Activated CD4-positive, alpha-beta T cell treated with anti-CD3 and anti-CD28 coated beads, Interleukin-2, amount 50 U/mL, for 16 hours (primary cell): Measurements from ENCODE around the gene SATB1.
"Not testable (repeated sequence)": the region's sequence is repeated elsewhere in the genome, so short reads cannot be mapped to it uniquely, and the experiment has no call there.

Experiments used
- DNase-seq: peaks from one replicate; pipeline ENCODE4 v3.0.0-alpha.2; 2020

SATB1 gene

DNA sequence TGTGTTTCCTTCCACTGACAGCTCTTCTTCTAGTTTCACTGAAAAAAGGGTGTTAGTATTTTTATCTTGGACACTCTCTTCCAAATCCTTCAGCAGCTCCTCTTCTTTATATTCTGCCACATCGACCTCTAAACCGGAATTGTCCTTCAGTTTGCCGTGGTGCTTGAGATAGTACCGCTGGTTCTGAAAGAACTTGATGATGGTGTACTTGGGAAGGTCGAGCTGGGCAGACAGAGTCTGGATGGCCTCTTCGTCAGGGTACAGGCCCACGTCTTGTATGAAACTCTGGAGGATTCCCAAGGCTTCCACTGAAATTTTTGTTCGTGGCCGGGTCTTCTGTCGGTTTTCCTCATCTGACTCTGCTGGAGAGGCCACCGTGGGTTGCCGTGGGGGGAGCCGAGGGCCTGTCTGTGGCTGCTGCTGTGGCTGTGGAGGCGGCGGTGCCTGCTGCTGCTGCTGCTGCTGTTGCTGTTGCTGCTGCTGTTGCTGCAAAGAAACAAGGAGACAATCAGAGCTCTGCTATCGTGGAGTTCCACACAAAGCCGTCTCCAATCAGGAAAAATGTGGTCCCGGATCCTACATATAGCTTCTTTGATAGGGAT, 75.8 kb downstream of the SATB1 start:
- no peak for DNase-seq

GRCh38 chr3:18346097-18346496, 79.0 kb downstream of the SATB1 start:
- DNase-seq: no peak

- no peak for DNase-seq
Measured at GRCh38 chr3:18345015-18345367, 80.1 kb downstream of the SATB1 start.

DNA sequence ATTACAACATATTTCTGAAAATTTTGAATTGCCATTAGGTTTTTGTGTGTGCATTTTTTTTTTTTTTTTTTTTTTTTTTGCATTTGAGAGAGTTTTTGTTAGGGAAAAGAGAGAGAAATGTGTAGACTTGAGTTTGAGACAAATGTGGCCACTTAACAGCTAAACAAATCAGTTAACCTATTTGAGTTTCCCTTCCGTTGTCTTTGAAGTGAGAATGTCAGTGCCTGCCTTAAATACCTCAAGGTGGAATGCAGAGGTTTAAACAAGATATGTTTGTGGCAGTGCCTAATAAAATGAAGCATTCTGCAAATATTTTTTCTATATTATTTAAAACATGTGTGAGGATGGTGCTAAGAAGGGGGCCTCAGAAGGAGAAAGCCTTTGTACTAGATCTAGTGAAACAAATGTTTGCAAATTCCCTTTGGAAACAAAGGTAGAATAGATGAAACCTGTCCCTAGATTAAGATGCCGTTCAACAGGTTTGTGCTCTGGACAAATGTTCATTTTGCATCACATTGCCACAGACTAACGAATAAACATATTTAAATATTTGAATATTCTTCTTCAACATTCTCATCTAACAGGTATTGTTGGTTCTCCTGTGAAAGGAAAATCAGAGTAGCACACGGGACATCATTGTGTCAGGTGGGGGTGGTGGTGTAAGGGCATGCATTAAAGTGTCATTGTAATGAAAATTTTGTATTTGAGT, 80.7 kb downstream of the SATB1 start:
- no peak for DNase-seq

- no peak for DNase-seq
Measured at GRCh38 chr3:18343809-18344208, 81.3 kb downstream of the SATB1 start.

DNA sequence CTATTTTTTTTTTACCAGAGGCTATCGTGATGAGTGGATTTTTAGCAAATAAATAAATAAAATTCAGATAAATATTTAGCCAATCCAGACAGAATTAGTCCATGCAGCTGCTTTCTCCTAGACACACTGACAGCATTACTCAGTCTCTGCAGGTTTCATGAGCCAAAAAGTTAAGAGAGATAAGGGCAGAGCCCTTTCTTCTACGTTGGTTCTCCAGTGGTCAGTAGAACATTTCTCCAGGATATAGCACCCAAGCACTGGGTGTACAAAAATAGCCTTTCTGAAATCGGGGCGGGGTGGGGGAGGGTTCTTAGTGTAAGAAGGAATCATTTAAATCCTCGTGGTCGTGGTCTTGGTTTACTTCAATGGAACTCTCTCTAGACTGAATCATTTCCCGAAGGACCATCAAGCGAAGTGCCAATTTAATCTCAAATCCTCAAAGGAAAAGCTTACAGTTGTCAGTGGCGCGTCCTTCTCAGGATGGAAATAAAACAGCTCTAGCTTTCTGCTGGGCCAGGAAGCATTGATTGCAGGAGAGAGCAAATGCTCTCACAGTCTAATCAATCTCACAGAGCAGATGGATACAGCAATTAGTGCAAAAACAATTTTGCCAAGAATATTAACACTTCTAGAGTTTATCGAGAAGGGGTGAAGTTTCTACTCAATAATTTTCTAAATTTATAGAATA, 86.2 kb downstream of the SATB1 start:
- no peak for DNase-seq

DNA sequence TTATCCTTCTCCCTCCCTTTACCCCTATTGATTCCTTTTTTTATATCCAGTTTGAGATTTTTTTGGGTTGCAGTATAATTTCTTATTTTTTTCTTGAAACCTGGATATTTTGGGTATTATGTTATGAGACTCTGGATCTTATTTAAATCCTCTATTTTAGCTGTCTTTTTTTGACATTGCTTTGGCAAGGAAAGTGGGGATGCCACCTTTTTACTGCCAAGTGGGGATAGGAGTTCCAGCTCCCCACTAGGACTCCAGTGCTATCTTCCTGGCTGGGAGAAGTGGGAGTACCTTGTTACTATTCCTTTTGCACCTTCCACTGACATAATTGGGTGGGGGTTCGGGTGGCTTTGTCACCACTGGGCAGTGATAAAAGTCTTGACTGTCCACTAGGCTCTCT, 87.9 kb downstream of the SATB1 start:
- no peak for DNase-seq

GRCh38 chr3:18334837-18335601, 90.1 kb downstream of the SATB1 start:
- no peak for DNase-seq

GRCh38 chr3:18330772-18331441, 94.2 kb downstream of the SATB1 start:
- DNase-seq: not testable (repeated sequence)

DNA sequence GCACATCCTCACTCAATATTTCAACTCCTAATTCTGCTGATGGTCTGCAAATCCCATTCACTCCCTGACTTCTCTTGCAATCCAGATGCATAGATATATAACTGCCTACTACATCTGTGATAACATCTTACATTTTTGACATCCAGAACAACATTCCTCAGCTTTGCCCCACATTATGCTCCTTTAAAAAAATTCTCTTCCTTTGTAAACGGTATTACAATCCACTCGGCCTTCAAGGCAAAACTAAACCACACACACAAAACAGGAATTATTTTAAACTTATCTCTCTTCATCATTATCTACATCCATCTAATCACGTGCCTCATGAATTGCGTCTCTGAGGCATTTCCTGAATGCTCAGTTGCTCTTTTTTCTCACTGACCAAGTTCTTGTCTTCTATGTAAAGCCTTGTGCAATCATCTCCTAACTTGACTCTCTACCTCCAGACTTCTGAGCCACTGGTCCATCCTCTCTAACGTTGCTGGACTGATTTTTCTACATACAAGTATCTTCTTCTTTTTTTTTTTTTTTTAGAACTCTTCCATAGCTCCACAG, 117.0 kb downstream of the SATB1 start:
- DNase-seq: no peak

GRCh38 chr3:18307529-18307928, 117.6 kb downstream of the SATB1 start:
- DNase-seq: no peak

DNA sequence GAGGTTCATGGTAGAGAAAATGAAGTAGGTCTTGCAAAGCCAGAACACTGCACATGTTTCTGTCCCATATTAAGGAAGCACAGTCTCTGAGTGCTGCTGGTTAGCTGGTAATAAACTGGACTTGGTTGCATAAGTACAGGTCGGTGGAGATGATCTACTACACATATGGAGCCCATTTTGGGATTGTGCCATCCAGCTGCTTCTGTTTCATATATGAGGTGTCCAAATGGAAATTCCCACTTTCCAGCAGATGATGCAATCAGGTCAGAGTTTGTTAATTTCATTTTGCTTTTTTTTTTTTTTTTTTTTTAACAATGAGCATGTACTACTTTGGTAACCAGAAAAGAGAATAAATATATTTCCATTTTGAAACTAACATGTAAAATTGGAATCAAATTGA, 122.6 kb downstream of the SATB1 start:
- no peak for DNase-seq

GRCh38 chr3:18301781-18302180, 123.4 kb downstream of the SATB1 start:
- DNase-seq: no peak

DNA sequence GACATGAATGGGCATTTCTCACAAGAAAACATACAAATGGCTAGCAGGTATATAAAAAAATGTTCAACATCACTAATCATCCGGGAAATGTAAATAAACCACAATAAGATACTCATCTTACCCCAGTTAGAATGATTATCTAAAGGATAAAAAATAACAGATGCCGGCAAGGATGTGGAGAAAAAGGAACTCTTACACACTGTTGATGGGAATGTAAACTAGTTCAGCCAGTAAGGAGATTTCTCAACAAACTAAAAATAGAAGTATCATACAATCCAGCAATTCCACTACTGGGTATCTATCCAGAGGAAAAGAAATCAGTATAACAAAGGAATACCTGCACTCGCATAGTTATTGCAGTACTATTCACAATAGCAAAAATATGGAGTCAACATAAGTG, 124.2 kb downstream of the SATB1 start:
- DNase-seq: no peak

- DNase-seq: no peak
Measured at GRCh38 chr3:18297126-18297525, 128.0 kb downstream of the SATB1 start.
